ENCODE measurements around the gene APOBEC3B.
A peak's percentile ranks its signal among the peaks of the same experiment; 100 is the strongest.
"Not testable (repeated sequence)": the region's sequence is repeated elsewhere in the genome, so short reads cannot be mapped to it uniquely, and the experiment has no call there.

Gene APOBEC3B

GRCh38 chr22:38968801-38969200 lies 13.3 kb upstream of the APOBEC3B start:
- no peak for DNase-seq

GRCh38 chr22:38970551-38970950 lies 11.6 kb upstream of the APOBEC3B start:
- no peak for DNase-seq

- no peak for DNase-seq
Measured at GRCh38 chr22:38971202-38971601, 10.9 kb upstream of the APOBEC3B start.

- DNase-seq, result no peak
Measured at GRCh38 chr22:38971791-38972190, 10.4 kb upstream of the APOBEC3B start.

GRCh38 chr22:38972558-38972957 lies 9.6 kb upstream of the APOBEC3B start:
- DNase-seq, result no peak

- DNase-seq, result peak; percentile 66
Measured at GRCh38 chr22:38973289-38974169, 8.6 kb upstream of the APOBEC3B start.

- DNase-seq, result no peak
Measured at GRCh38 chr22:38974170-38974825, 7.8 kb upstream of the APOBEC3B start.

- no peak for DNase-seq
Measured at GRCh38 chr22:38974826-38975175, 7.3 kb upstream of the APOBEC3B start.

- DNase-seq, result not testable (repeated sequence)
Measured at GRCh38 chr22:38977289-38977688, 4.9 kb upstream of the APOBEC3B start.

- not testable (repeated sequence) for DNase-seq
Measured at GRCh38 chr22:38980587-38980986, 1.6 kb upstream of the APOBEC3B start.

- no peak for DNase-seq
Measured at GRCh38 chr22:38981005-38981991, 849 bp upstream of the APOBEC3B start.

GRCh38 chr22:38984224-38984623 lies 2.1 kb downstream of the APOBEC3B start:
- DNase-seq, result no peak

GRCh38 chr22:38984784-38985757 lies 2.9 kb downstream of the APOBEC3B start:
- DNase-seq, result peak; percentile 89

GRCh38 chr22:38986629-38987028 lies 4.5 kb downstream of the APOBEC3B start:
- no peak for DNase-seq

GRCh38 chr22:38987171-38987895 lies 5.2 kb downstream of the APOBEC3B start:
- DNase-seq, result no peak

- DNase-seq, result peak; percentile 33
Measured at GRCh38 chr22:38989466-38989865, 7.3 kb downstream of the APOBEC3B start.

- not testable (repeated sequence) for DNase-seq
Measured at GRCh38 chr22:38992871-38993371, 10.8 kb downstream of the APOBEC3B start.

- DNase-seq, result no peak
Measured at GRCh38 chr22:38996105-38996504, 14.0 kb downstream of the APOBEC3B start.

- DNase-seq, result no peak
Measured at GRCh38 chr22:38997518-38997917, 15.4 kb downstream of the APOBEC3B start.

- peak; percentile 85 for DNase-seq
Measured at GRCh38 chr22:39003165-39003638, 21.1 kb downstream of the APOBEC3B start.

GRCh38 chr22:39007177-39007576 lies 25.0 kb downstream of the APOBEC3B start:
- DNase-seq, result no peak

All from CD4-positive, alpha-beta T cell treated with Interleukin-12 subunit alpha and Interleukin-12 subunit beta, for 1 hour (primary cell).